Stimulated activated CD8-positive, alpha-beta memory T cell treated with anti-CD3 and anti-CD28 coated beads, Interleukin-12 subunit alpha, Interleukin-12 subunit beta, amount 100 ng/mL, for 4 hours (primary cell): ENCODE data around the gene RUSC1.
A peak's percentile ranks its signal among the peaks of the same experiment; 100 is the strongest.
"Not testable (repeated sequence)": the region's sequence is repeated elsewhere in the genome, so short reads cannot be mapped to it uniquely, and the experiment has no call there.

Source experiments
- DNase-seq: peaks from one replicate; pipeline ENCODE4 v3.0.0-alpha.2; 2020; ENCODE audit warnings: low read depth

Gene RUSC1

GRCh38 chr1:155322953-155323728, 2.4 kb downstream of the RUSC1 start:
- peak; percentile 76 for DNase-seq

DNA sequence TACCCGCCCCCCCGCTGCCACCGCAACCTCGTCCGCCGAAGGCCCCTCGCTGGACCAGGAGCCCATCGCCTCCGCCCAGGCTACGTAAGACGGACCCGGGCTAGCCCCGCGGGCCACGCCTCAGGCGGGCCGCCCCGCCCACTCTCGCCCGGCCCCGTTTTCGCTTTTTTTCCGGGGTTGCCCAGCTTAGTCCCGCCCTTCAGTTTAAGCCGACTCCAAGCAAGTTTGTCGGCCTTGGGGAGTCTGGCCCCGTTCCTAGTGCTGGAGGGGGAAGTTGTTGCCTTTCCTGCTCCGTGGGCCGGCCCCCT, 3.0 kb downstream of the RUSC1 start:
- peak; percentile 68 for DNase-seq

DNA sequence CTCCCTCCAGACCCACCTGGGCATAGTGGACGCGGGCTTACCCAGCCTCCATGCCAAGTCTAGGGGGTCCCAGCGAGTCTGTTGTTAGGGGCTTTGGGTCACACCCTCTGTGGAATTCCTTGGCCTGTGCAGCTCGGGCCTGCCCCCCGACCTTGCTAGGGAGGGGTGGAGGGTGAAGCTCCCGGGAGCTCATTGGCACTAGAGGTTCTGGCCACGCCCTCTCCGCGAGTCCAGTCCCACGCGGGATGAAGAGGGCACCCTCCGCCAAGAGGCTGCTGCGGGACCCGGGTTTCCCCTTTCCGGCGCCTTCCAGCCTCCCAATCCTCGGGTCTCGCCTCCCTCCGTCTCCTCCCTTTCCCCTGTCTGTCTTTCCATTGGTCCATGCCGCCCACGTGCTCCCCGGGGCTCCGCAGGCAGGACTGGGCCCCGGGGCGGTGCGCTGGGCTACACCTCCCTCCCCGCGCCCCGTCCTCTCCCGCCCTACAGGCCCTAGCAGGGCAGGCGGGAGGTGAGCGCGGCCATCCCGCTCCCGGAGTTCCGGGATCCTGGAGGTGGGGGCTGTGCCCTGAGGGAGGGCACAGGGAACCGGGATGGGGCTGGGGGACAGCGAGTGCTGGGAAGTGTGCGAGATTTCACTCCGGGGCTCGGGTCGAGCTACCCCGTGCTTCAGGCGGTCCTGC, 3.5 kb downstream of the RUSC1 start:
- DNase-seq: peak; percentile 74

- no peak for DNase-seq
Observed at GRCh38 chr1:155324717-155325602, 4.3 kb downstream of the RUSC1 start.

GRCh38 chr1:155325603-155325893, 4.9 kb downstream of the RUSC1 start:
- no peak for DNase-seq

DNA sequence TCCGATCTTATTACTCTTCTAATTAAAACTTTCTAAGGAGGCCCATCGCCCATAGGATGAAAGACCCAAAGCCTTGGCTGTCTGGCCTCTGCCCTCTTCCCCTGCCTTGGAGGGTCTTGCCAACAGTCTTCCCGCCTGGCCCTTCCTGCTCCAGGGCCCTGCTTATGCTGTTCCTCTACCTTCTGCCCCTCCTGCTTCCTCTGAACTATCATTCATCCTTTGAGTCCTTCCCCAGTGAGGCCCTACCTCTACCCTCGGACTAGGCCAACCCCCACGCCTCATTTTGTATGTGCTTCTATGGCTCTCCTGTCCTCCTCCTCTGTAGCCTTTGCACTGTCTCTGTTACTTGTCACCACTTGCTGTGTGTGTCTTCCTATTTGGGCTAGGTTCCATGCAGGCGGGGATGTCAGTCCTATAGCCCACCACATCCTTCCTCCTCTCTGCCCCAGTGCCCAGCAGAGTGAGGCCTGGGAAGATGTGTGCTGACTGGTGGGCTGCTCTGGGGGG, 5.4 kb downstream of the RUSC1 start:
- no peak for DNase-seq

DNA sequence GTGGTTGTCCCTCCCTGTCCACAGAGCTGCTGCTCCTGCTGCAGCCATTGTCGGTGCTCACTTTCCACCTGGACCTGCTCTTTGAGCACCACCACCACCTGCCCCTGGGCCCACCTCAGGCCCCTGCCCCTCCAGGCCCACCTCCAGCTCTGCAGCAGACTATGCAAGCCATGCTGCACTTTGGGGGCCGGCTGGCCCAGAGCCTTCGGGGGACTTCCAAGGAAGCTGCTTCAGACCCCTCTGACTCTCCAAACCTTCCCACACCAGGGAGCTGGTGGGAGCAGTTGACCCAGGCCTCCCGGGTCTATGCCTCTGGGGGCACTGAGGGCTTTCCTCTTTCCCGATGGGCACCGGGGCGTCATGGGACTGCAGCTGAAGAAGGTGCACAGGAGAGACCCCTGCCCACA, 5.9 kb downstream of the RUSC1 start:
- no peak for DNase-seq

GRCh38 chr1:155327981-155328380, 7.3 kb downstream of the RUSC1 start:
- no peak for DNase-seq

DNA sequence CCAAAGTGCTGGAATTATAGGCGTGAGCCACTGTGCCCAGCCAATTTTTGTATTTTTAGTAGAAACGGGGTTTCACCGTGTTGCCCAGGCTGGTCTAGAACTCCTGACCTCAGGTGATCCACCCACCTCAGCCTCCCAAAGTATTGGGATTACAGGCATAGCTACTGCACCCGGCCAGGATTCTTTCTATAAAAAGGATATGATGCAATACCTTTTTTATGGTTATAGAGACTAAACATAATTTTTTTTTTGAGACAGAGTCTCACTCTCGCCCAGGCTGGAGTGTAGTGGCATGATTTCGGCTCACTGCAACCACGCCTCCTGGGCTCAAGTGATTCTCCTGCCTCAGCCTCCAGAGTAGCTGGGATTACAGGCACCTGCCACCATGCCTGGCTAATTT, 8.2 kb downstream of the RUSC1 start:
- DNase-seq: not testable (repeated sequence)

- no peak for DNase-seq
Observed at GRCh38 chr1:155329980-155330598, 9.4 kb downstream of the RUSC1 start.

DNA sequence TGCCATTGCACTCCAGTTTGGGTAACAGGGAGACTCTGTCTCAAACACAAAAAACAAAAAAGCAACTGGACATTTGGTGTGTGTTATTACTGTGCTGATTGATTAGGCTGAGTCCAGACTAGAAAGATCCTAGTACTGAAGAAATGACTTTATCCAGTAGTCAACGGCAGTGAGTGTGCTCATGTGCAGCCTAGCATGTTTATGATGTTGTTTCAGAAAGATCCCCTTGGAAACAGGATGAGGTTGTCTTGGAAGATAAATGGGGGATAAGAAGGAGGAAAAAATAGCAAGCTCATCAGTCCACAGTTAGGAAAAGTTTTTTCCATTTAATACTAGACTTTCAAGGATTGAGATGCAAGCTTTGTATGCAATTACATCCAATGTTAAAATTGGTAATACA, 14.3 kb downstream of the RUSC1 start:
- DNase-seq: no peak

DNA sequence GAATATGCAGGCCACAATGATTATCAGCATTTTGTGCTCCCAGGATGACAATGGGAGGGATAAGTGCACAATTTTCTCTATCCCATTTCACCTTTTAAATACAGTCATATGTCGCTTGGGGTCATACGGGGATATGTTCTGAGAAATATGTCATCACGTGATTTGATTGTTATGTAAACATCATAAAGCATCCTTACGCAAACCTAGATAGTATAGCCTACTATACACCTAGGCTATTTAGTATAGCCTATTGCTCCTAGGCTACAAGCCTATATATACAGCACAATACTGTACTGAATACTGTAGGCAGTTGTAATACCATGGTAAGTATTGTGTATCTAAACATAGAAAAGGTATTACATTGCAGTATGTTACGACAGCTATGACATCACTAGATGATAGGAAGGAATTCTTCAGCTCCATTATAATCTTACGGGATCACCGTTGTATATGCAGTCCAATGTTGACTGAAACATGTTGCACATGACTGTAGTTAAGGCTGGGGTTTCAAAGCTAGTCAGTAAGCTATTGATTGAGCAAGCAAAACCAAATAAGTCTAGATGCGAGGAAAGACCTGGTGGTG, 18.9 kb downstream of the RUSC1 start:
- no peak for DNase-seq

DNA sequence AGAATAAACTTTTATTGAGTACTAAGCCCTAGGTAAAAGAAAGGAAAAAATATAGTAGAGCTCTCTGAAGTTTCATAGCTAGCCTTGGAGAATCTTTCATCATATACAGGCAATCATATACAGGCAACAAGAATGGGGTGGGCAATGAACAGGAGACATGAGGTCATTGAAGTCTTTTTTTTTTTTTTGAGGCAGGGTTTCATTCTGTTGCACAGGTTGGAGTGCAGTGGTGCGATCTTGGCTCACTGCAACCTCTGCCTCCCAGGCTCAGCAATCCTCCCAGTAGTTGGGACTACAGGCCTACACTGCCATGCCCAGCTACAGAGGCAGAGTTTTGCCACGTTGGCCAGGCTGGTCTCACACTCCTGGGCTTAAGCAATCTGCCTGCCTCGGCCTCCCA, 22.1 kb downstream of the RUSC1 start:
- DNase-seq: no peak

- DNase-seq: no peak
Observed at GRCh38 chr1:155352631-155353030, 31.9 kb downstream of the RUSC1 start.

DNA sequence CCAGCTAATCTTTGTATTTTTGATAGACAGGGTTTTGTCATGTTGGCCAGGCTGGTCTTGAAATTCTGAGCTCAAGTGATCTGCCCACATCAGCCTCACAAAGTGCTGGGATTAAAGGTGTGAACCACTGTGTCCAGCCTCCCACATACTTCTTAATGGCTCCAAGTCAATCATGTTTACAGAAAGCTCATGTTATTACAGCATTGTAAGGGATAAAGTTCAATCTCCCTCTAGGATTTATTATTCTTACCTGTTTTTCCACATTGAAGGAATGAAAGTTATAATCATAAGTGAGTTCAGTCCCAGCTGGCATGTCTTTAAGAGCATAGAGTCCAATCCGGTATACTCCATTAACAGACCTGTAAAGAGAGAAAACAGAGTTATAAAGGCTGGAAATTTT, 39.4 kb downstream of the RUSC1 start:
- no peak for DNase-seq

DNA sequence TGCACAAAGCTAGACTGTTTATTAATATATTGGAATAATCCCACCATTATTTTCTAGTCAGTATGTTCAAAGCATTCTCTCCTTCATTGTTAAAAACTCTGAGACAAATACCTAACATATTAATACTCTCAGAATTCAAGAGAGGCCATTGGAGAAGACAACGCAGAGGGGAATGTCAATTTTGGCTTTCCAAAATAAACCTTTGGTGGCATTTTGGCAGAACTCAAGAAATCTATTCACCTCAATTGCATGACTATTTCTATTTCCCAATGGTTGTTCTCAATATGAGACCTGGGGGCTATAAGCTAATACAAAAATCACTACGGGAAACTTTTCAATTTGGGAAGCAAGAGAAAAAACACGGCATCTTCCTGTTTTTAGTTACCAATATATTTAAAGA, 58.5 kb downstream of the RUSC1 start:
- DNase-seq: no peak

DNA sequence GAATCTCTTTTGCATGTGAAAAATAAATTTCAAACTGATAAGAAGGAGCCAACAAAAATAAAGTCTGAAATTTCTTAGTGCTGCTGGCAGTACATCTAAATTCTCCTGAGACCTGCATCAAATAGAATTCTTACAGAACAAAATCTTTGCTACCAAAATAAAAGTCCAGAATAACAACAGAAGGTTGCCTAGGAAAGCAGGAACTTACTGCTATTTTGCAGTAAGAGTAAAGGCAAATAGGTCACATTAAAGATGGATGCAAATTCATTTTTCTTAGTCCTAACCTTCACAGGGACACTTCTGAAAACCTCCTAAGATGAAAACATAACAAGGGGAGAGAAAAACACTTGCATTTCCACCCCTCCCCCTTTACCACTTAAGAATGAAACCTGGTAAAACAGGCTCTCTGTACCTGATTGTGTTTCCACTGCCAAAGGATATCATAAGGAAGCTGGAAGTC, 59.0 kb downstream of the RUSC1 start:
- no peak for DNase-seq
